H9 (cell line): ENCODE data around the gene TCF25. TPM values are rescaled to one million over a fixed set of nuclear protein-coding genes. Genes with fewer than 3 reads are reported as not detected.

Source experiments
- DNase-seq: peaks from one replicate; pipeline ENCODE4 v3.0.0-alpha.2; 2017
- H2AFZ ChIP-seq: one replicate; pipeline ENCODE4 v1.6.1; 2013; ENCODE audit warnings: mild to moderate bottlenecking, low read length, control low read depth, moderate library complexity
- H2AK5ac ChIP-seq: 2 replicates; pipeline ENCODE4 v1.6.1; 2013; ENCODE audit warnings: low read length, control low read depth, mixed read lengths; ENCODE audit not compliant: insufficient read length
- H2BK120ac ChIP-seq: one replicate; pipeline ENCODE4 v1.6.1; 2013; ENCODE audit warnings: low read depth, mild to moderate bottlenecking, low read length, control low read depth, inconsistent platforms; ENCODE audit not compliant: poor library complexity, severe bottlenecking
- H2BK12ac ChIP-seq: 2 replicates; pipeline ENCODE4 v1.6.1; 2013; ENCODE audit warnings: low read length, control low read depth, mixed read lengths, low read depth; ENCODE audit not compliant: insufficient read length
- H2BK15ac ChIP-seq: 2 replicates; pipeline ENCODE4 v1.6.1; 2013; ENCODE audit warnings: low read depth, low read length, control low read depth
- H2BK20ac ChIP-seq: one replicate; pipeline ENCODE4 v1.6.1; 2013; ENCODE audit warnings: low read depth, mild to moderate bottlenecking, low read length, control low read depth, inconsistent platforms; ENCODE audit not compliant: poor library complexity, severe bottlenecking
- H2BK5ac ChIP-seq: 2 replicates; pipeline ENCODE4 v1.6.1; 2013; ENCODE audit warnings: low read length, control low read depth, mixed read lengths; ENCODE audit not compliant: insufficient read length
- H3K14ac ChIP-seq: 2 replicates; pipeline ENCODE4 v1.6.1; 2013; ENCODE audit warnings: low read length, control low read depth; ENCODE audit not compliant: insufficient read depth
- H3K18ac ChIP-seq: 2 replicates; pipeline ENCODE4 v1.6.1; 2013; ENCODE audit warnings: low read depth, mild to moderate bottlenecking, mixed read lengths, low read length, control low read depth; ENCODE audit not compliant: insufficient read length
- H3K23ac ChIP-seq: 2 replicates; pipeline ENCODE4 v1.6.1; 2013; ENCODE audit warnings: low read length, control low read depth, mixed read lengths, low read depth; ENCODE audit not compliant: insufficient read length
- H3K23me2 ChIP-seq: 2 replicates; pipeline ENCODE4 v1.6.1; 2013; ENCODE audit warnings: low read depth, mild to moderate bottlenecking, mixed read lengths, low read length, control low read depth; ENCODE audit not compliant: insufficient read length, poor library complexity, severe bottlenecking
- H3K27ac ChIP-seq: 2 replicates; pipeline ENCODE4 v1.5.1; 2013; ENCODE audit warnings: low read length, control low read depth, mixed read lengths, low read depth; ENCODE audit not compliant: insufficient read length
- H3K27me3 ChIP-seq: 2 replicates; pipeline ENCODE4 v1.6.1; 2013; ENCODE audit warnings: low read length, control low read depth, inconsistent platforms; ENCODE audit not compliant: insufficient read depth
- H3K4ac ChIP-seq: 2 replicates; pipeline ENCODE4 v1.6.1; 2013; ENCODE audit warnings: low read depth, mild to moderate bottlenecking, control low read depth, inconsistent platforms, low read length, moderate library complexity
- H3K4me1 ChIP-seq: 2 replicates; pipeline ENCODE4 v1.6.1; 2013; ENCODE audit warnings: low read length, control low read depth, inconsistent platforms; ENCODE audit not compliant: insufficient read depth
- H3K4me2 ChIP-seq: 2 replicates; pipeline ENCODE4 v1.6.1; 2013; ENCODE audit warnings: low read length, control low read depth, mixed read lengths; ENCODE audit not compliant: insufficient read length, insufficient read depth
- H3K56ac ChIP-seq: 2 replicates; pipeline ENCODE4 v1.6.1; 2013; ENCODE audit warnings: low read depth, mild to moderate bottlenecking, mixed read lengths, low read length, control low read depth; ENCODE audit not compliant: insufficient read length
- H3K79me1 ChIP-seq: 2 replicates; pipeline ENCODE4 v1.6.1; 2013; ENCODE audit warnings: low read depth, mild to moderate bottlenecking, moderate library complexity, low read length, control low read depth, inconsistent platforms; ENCODE audit not compliant: insufficient read depth, poor library complexity, severe bottlenecking
- H3K79me2 ChIP-seq: 2 replicates; pipeline ENCODE4 v1.6.1; 2013; ENCODE audit warnings: low read length, control low read depth, inconsistent platforms; ENCODE audit not compliant: insufficient read depth
- H3K9ac ChIP-seq: 2 replicates; pipeline ENCODE4 v1.6.1; 2013; ENCODE audit warnings: low read length, control low read depth, mixed read lengths; ENCODE audit not compliant: insufficient read length; ENCODE audit errors: extremely low read depth
- H3K9me3 ChIP-seq: one replicate; pipeline ENCODE4 v1.6.1; 2013; ENCODE audit warnings: low read depth, low read length, inconsistent platforms; ENCODE audit not compliant: control insufficient read depth
- H3T11ph ChIP-seq: one replicate; pipeline ENCODE4 v1.6.1; 2013; ENCODE audit warnings: mild to moderate bottlenecking, low read length, control low read depth, inconsistent platforms
- H4K20me1 ChIP-seq: one replicate; pipeline ENCODE4 v1.6.1; 2013; ENCODE audit not compliant: control insufficient read depth, insufficient read length, insufficient read depth
- H4K5ac ChIP-seq: 2 replicates; pipeline ENCODE4 v1.6.1; 2013; ENCODE audit warnings: low read depth, mild to moderate bottlenecking, mixed read lengths, low read length, control low read depth; ENCODE audit not compliant: insufficient read length
- H4K8ac ChIP-seq: replicated peaks from 2 replicates; pipeline ENCODE4 v1.6.1; 2013; ENCODE audit warnings: low read length, control low read depth, mixed read lengths, low read depth; ENCODE audit not compliant: insufficient read length
- H4K91ac ChIP-seq: 2 replicates; pipeline ENCODE4 v1.6.1; 2013; ENCODE audit warnings: low read depth, mild to moderate bottlenecking, moderate library complexity, mixed read lengths, low read length, control low read depth; ENCODE audit not compliant: insufficient read length
- H3K27ac Mint-ChIP-seq, 3 experiments: 2 replicates in 2 of 3; 3 replicates in 1 of 3; pipeline ENCODE4 v1.8.0; 2020 to 2021; ENCODE audit warnings: mixed read lengths in 3 of 3, mild to moderate bottlenecking in 1 of 3, moderate library complexity in 1 of 3
- H3K27me3 Mint-ChIP-seq: 2 replicates; pipeline ENCODE4 v1.8.0; 2021; ENCODE audit warnings: low read depth, mild to moderate bottlenecking, moderate library complexity, mixed read lengths
- H3K36me3 Mint-ChIP-seq, 3 experiments: 2 replicates in 2 of 3; 3 replicates in 1 of 3; pipeline ENCODE4 v1.8.0; 2020 to 2021; ENCODE audit warnings: low read depth in 3 of 3, mixed read lengths in 3 of 3; ENCODE audit not compliant: insufficient read depth in 1 of 3
- H3K4me1 Mint-ChIP-seq, 2 experiments: 2 replicates each; pipeline ENCODE4 v1.8.0; 2020; ENCODE audit warnings: mixed read lengths in 2 of 2
- H3K4me3 Mint-ChIP-seq, 2 experiments: 2 replicates in 1 of 2; 3 replicates in 1 of 2; pipeline ENCODE4 v1.8.0; 2020 to 2021; ENCODE audit warnings: mild to moderate bottlenecking in 2 of 2, mixed read lengths in 2 of 2, moderate library complexity in 1 of 2
- H3K9me3 Mint-ChIP-seq, 2 experiments: 2 replicates in 1 of 2; 3 replicates in 1 of 2; pipeline ENCODE4 v1.8.0; 2020; ENCODE audit warnings: mild to moderate bottlenecking in 2 of 2, mixed read lengths in 2 of 2, moderate library complexity in 1 of 2
- CTCF ChIP-seq: fragments of 200-600 bp; sonication (generic); conservative IDR thresholded peaks from 3 replicates; pipeline ENCODE4 v1.8.0; 2021; ENCODE audit warnings: antibody characterized with exemption, mild to moderate bottlenecking
- WGBS: extraction: QIAGEN DNeasy Blood & Tissue Kit; methylation state at CpG from one replicate; pipeline ENCODE4 v1.1.7; 2013; ENCODE audit warnings: missing lambda C conversion rate, low lambda C conversion rate, mixed read lengths; ENCODE audit not compliant: insufficient read length; ENCODE audit errors: extremely low coverage; 5-methylcytosine and 5-hydroxymethylcytosine counted together
- total RNA-seq: library from RNA; stranded (reverse); gene quantifications from 2 replicates; pipeline ENCODE4 v1.2.1, GENCODE V29; 2021

TCF25 gene
- total RNA-seq, 1 experiment from 2014 or later = 109 TPM

- H2BK12ac ChIP-seq = no peak overlapping the region
- no peaks in the 10 kb centered on the region for H3K79me1 ChIP-seq
- DNase-seq = no peak
- H3K23me2 ChIP-seq = no peaks in the 10 kb centered on the region
- H3K9me3 Mint-ChIP-seq = peaks cover 8% of the 10 kb centered on the region in 2 experiments; a peak in 4 of 5 replicates
- TF ChIP-seq CTCF = no peak
- H3K36me3 Mint-ChIP-seq = peaks cover 14 to 21% (median 17%) of the 10 kb centered on the region in 3 experiments
- H3K27ac Mint-ChIP-seq = peak overlapping the region in 1 of 3 experiments; percentile 22; a peak in 1 of 7 replicates
- H3K23ac ChIP-seq = no peak overlapping the region
- no peak overlapping the region for H3K14ac ChIP-seq
- peaks cover 0 to 3% of the 10 kb centered on the region in 2 experiments; a peak in 2 of 4 replicates for H3K4me1 Mint-ChIP-seq
- H2BK20ac ChIP-seq = no peak overlapping the region
- no peaks in the 10 kb centered on the region for H3K79me2 ChIP-seq
- WGBS = no CpG with 5 or more reads among the region's 21 CpGs
- H3K4me3 Mint-ChIP-seq = no peak overlapping the region
- H3K27ac ChIP-seq = no peak overlapping the region
- no peaks in the 10 kb centered on the region for H3K27me3 ChIP-seq
- H2BK15ac ChIP-seq = no peak overlapping the region
- no peak overlapping the region for H2AK5ac ChIP-seq
- no peak overlapping the region for H4K8ac ChIP-seq
- no peak overlapping the region for H3T11ph ChIP-seq
- H4K20me1 ChIP-seq = no peaks in the 10 kb centered on the region
- H3K4me2 ChIP-seq = no peak overlapping the region
- H3K4me1 ChIP-seq = no peaks in the 10 kb centered on the region
- no peak overlapping the region for H3K9ac ChIP-seq
- no peak overlapping the region for H2BK120ac ChIP-seq
- no peak overlapping the region for H2BK5ac ChIP-seq
- no peak overlapping the region for H4K91ac ChIP-seq
- no peak overlapping the region for H3K4ac ChIP-seq
- no peak overlapping the region for H3K56ac ChIP-seq
- H3K18ac ChIP-seq = no peak overlapping the region
- no peaks in the 10 kb centered on the region for H3K27me3 Mint-ChIP-seq
- H2AFZ ChIP-seq = no peak overlapping the region
- H4K5ac ChIP-seq = no peak overlapping the region
- peaks cover 5% of the 10 kb centered on the region for H3K9me3 ChIP-seq
These were observed 9.5 kb upstream of the TCF25 start for GRCh38 chr16:89863741-89864526.
